Ureter (tissue), 1 donor: ENCODE results near the gene MRPL16. TPM values are rescaled to one million over a fixed set of nuclear protein-coding genes. Genes with fewer than 3 reads are reported as not detected.
A peak's percentile ranks its signal among the peaks of the same experiment; 100 is the strongest.

Experiments used
- DNase-seq: peaks from one replicate; pipeline ENCODE4 v3.0.0-alpha.2; 2020; ENCODE audit warnings: low spot score
- total RNA-seq: library from RNA; stranded (reverse); gene quantifications from one replicate; pipeline ENCODE4 v1.2.4, GENCODE V29; 2023
- donor health status: DM: yes; HTN: yes; CAD: no.

Gene MRPL16
- total RNA-seq, 1 donor from 2014 or later = 40.1 TPM

DNA sequence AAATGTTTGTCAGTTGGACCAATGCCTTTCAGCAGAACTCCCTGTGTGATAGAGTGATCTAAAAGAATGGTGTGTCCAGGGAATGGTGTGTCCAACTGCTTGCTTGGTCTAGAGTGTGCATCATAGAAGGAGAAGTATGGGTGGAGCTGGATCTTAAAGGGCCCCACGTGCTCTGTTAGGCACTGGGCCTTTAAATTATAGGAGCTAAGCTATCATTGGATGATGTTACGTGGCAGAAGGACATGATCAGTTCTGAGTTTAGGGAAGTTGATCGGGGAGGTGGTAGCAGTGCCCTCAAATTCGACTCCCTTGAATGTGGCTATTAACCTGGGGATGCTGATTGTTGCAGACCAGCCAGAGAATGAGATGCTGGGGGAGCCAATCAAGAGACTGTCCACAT lies 39.0 kb downstream of the MRPL16 start:
- DNase-seq = no peak

DNA sequence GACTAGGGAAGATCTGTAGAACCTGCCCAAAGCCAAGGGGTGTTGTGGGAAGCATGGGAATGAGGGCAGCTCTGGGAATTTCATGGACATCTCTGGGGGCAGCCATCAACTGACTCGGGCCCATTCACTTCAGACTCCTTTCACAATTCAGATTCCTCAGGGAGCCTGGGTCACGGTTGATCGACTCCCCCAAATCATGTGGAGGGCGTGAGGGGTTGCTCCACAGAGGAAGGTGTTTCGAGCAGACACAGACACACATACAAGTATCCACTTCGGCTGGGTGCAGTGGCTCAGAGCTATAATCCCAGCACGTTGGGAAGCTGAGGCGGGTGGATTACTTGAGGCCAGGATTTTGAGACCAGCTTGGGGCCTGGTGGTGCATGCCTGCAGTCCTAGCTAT lies 39.7 kb downstream of the MRPL16 start:
- DNase-seq = no peak

DNA sequence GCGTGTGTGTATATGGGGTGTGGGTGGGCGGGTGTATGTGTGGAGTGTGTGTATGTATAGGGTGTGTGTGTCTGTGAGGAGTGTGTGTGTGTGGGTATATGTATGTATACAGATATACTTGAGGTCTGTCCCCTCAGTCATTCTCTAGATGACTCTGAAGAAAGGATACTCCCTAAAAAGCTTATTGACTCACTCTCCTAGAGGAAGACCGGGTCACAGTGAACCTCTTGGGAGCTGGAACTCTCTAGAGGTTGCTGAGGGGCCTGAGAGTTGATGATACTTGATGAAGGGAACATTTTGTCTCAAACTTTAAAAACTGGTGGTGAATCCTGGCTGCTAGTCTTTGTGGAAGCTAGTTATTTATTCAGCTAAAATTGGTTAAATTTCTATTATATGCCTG lies 40.3 kb downstream of the MRPL16 start:
- no peak for DNase-seq

DNA sequence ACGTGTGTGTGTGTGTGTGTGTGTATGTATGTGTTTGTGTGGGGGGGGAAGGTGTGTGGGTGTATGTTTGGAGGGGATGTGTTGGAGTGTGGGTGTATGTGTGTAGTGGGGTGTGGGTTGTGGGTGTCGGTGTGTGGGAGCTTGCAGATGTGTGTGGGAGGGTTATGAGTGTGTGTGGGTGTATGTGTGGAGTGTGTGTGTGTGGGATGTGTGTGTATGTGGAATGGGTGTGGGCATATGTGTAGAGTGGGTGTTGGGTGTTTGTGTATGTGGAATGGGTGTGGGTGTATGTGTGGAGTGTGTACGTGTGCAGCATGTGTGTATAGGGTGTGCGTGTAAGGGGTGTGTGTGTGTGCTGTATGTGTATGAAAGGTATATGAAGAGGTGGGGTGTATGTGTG lies 40.8 kb downstream of the MRPL16 start:
- no peak for DNase-seq

DNA sequence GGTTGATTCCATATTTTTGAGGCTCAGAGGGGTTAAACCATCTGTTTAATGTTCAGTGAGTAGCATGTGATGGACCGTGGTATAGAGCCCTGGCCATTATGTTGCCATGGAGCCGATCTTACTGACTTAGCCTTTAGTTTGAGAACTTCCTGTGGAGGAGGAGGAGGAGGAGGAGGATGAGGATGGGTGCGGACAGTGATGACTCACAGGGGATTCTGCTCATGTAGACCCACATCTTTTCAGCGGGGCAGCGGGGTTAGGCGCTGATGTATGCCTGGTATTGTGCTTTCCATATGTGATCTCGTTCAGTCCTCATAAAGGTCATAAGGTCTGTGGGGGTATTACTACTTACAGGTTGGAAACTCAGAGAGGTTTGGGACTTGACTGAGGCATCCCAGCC lies 41.5 kb downstream of the MRPL16 start:
- DNase-seq = no peak

DNA sequence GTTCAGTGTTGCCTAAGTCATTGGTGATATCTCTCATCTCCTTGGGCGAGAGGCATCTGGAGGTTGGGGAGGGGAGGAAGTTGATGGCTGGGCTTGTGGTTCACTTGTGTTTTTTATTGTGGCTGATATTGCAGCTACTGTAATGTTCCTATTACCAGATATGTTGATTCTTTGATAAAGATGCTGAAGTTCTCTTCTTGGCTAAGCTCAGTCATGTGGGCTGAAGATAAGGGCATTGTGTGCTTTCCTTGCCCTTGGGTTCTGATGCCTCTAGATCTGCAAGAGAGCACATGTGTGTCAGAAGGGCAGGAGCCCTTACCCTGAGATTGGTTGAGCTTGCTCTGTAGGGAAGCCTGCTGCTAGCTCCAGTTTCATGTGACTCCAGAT lies 43.4 kb downstream of the MRPL16 start:
- DNase-seq = no peak

DNA sequence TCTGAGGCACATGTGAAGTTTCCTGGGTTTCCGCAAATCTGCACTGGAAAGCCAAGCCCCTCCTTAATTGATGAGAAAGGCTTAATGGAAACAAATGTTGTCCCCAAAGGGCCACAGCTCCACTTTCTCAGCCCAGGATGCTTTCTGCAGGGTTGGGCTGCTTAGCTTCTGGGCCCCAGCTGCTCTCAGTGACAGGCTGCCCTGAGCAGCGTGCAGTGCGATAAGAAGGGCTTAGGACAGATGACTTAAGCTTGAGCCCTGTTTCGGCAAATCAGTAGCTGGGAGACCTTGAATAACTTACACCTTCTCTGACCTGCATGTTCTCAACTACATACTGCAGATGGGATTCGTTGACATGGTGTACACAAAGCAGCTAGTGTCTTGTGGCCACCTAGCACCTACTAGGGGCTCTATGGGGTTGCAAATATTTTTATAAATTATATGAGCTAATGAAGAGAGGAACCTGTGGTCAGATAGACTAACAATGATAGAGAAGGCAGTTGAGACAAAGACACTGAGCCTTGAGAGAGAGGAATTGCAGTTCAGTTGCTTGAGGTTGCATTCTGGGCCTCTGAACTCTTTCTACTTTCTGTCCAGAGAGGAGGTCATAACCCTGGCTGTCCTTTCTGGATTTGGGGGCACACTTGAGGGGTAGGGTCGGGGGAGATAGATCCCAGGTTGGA lies 43.9 kb downstream of the MRPL16 start:
- DNase-seq = no peak

DNA sequence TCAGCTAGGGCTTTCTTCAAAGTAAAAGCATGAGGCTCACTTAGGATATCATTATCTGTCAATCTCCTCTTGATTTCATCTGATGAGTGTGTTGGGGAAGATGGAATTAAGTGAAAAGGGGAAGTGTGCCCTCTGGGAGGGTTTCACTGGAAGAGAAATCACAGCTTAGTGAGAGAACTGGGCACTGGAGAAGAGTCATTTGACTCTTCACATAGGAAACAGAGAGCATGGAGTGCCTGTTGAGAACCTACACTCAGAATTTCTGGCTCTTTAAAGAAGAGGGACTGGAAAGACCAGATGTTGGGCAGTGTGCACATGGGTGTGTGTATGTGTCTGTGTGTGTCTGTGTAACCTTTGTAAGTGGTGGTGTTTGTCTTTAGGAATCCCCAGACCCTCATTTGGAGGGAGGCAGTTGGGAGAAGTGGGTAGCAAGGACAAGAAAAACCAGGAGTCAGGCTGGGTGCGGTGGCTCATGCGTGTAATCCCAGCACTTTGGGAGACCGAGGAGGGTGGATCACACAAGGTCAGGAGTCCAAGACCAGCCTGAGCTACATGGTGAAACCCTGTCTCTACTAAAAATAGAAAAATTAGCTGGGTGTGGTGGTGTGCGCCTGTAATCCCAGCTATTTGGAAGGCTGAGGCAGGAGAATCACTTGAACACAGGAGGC lies 45.4 kb downstream of the MRPL16 start:
- DNase-seq = no peak

DNA sequence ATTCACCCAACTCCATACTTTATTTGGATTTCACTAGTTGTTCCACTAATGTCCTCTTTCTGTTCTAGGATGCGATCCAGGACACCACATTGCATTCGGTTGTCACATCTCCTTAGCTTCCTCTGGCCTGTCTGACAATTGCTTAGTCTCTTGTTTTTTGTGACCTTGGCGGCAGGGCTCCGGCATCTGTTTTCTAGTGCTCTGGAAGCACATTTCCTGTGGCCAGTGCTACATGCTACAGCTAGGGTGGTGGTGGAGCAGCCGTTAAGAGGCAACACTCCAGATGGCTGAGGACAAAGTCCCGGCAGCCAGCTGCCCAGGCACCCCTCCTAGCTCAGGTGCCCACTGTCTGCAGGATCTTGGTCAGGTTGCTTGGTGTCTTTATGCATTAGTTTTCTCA lies 48.6 kb downstream of the MRPL16 start:
- no peak for DNase-seq

DNA sequence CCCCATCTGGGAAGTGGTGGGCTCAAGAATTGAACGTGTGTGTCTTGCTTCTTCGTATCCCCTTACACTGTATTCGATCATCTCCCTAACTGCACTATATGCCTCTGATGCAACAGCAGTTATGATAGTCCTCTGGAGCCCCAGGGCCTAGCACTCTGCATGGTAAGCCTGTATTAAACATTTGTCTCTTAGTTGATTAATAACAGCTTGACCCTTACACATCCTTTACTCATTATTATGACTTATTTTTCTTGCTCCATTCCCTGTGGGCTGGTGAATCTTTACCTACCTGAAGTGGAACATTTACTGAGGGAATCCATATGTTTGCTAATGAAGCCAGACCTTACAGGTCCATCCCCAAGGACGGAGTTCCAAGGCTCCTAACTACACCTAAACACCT lies 49.8 kb downstream of the MRPL16 start:
- DNase-seq = no peak

DNA sequence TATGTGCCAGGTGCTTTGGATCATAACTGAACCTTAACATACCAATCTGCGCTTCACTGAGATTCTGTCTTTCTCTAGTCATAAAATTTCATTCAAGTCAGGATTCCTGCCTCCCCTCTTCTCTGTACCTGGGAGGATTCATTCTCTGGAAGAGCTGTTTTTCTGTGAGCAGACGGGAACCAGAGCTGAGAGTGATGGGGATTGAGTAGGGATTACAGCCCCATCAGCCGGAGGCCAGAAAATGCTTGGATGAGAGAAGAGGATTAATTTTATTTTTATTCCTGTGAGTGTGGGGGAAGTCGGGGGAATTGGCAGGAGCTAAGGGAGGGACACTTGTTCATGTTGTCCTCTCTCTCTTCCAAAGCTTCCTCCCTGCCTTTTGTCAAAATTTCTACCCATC lies 50.7 kb downstream of the MRPL16 start:
- no peak for DNase-seq

DNA sequence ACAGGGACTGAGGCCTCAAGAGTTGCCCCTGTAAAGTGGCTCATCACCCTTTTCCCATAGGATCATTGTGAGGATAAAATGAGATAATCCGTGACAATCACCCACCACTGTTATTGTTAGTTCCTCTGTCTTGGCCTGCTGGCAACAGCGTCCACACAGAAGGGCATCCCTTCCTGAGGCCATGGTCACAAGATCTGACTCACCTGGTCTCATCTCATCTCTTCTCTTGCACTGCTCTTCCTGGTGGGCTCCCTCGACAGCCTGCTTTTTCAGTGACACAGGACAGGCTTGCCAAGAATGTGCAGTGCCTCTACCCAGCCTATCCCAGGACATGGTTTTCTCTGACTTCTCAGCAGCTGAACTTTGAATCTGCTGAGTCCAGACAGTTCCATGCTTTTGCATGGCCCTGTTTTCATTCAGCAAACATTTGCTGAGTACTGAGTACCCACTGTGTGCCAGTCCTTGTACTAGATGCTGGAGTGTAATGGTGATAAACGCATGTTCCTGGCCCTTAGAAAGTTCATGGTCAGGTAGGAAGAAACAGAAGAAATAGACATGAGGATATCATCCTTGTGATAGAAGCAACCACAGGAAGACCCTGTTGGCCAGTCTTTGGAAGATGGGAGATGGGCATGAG lies 52.1 kb downstream of the MRPL16 start:
- DNase-seq = no peak

DNA sequence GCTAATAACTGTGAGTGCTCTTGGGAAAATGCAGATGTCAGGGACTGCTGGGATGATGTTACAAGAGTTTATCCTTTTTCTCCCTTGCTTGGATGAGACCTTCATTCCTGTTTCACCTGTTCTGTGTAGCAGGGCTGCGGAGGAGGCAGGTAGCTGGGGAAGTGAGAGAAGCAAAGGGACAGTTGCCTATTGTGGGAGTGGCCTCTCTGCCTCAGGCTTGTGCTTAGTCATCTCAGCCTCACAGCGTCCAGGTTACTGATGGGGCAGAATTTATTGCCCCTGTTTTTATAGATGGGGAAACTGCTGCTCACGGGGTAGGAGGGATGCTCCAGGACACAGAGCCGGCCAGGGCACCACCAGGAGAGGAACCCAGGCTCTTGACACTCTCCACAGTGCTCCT lies 53.7 kb downstream of the MRPL16 start:
- peak; percentile 57 for DNase-seq

DNA sequence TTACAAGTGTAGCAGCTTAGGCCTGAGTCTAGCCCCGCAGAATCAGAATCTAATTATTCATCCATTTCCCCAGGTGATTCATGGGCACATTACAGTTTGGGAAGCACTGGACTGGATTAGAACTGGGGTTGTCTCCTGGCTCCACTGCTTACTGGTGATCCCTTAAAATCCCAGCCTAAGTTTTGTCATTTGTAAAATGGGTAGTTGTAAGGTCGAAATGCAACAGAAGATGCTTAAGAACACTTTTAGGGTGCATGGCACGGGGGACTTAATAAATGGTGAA lies 54.1 kb downstream of the MRPL16 start:
- DNase-seq = no peak

Other genes starting within 250 kb of the MRPL16 start
- gene OSBP, start 195.0 kb downstream of the MRPL16 start, total RNA-seq = 73.1 TPM
- 38.1 TPM for gene PATL1, start 141.7 kb downstream of the MRPL16 start, total RNA-seq
- gene OR10V1, start 96.9 kb downstream of the MRPL16 start, total RNA-seq = not detected
- gene STX3, start 55.4 kb downstream of the MRPL16 start, total RNA-seq = 31.8 TPM
- gene CBLIF, start 34.7 kb upstream of the MRPL16 start, total RNA-seq = not detected
- 3.3 TPM for gene TCN1, start 55.7 kb upstream of the MRPL16 start, total RNA-seq
- not detected for gene OOSP3, start 68.0 kb upstream of the MRPL16 start, total RNA-seq
- gene OOSP1, start 127.7 kb upstream of the MRPL16 start, total RNA-seq = not detected
- gene OOSP4A, start 153.3 kb upstream of the MRPL16 start, total RNA-seq = not detected
- gene OOSP4B, start 206.4 kb upstream of the MRPL16 start, total RNA-seq = not detected
- not detected for gene OOSP2, start 229.6 kb upstream of the MRPL16 start, total RNA-seq
- not detected for gene MS4A3, start 245.9 kb upstream of the MRPL16 start, total RNA-seq